HG03442 (cell line): ENCODE measurements around the gene DYNC2I2.
"Not testable (repeated sequence)": the region's sequence is repeated elsewhere in the genome, so short reads cannot be mapped to it uniquely, and the experiment has no call there.

ENCODE experiments used
- ATAC-seq: cut with Tn5 transposase; IDR thresholded peaks from one replicate; pipeline ENCODE4 v1.9.1; 2021; ENCODE audit warnings: mild to moderate bottlenecking, moderate library complexity; ENCODE audit not compliant: unreplicated experiment

Gene DYNC2I2

GRCh38 chr9:128619779-128620178, 36.9 kb downstream of the DYNC2I2 start:
- ATAC-seq, result no peak

DNA sequence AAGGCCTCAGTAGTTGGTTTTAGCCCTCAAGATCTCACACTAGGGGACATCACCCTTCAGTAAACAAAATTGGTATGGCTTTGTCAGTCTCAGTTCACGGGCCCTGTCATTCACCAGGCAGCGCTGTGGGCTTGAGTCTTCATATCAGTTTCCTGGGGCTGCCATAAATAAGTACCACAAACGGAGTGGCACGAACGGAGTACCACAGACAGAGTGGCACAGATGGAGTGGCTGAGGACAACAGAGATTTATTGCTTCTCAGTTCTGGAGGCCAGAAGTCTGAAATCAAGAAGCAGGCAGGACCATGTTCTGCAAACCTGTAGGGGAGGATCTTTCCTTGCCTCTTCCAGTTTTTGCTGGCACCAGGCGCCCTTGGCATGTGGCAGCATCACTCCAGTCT, 37.5 kb downstream of the DYNC2I2 start:
- ATAC-seq, result no peak

GRCh38 chr9:128617943-128618342, 38.7 kb downstream of the DYNC2I2 start:
- ATAC-seq, result no peak

GRCh38 chr9:128615571-128615970, 41.1 kb downstream of the DYNC2I2 start:
- ATAC-seq, result no peak

DNA sequence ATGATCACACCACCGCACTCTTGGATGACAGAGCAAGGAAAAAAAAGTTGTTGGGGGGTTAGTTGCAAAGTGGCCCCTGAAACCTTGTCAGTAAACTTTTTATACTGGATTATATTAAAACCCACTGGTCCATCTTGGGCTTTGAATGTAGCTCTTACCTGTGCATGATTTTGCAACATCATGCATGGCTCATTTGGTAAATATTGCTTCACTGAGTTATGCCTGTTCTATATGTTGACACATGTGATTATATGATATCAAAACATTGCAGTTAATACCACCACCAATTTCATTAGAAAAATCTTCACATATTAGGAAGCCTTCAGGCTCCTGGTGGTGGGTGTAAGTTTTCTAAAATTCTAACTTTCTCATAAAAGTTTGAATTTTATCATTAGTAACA, 41.9 kb downstream of the DYNC2I2 start:
- ATAC-seq, result no peak

- ATAC-seq, result no peak
These were observed 44.9 kb downstream of the DYNC2I2 start for GRCh38 chr9:128611600-128612394.

DNA sequence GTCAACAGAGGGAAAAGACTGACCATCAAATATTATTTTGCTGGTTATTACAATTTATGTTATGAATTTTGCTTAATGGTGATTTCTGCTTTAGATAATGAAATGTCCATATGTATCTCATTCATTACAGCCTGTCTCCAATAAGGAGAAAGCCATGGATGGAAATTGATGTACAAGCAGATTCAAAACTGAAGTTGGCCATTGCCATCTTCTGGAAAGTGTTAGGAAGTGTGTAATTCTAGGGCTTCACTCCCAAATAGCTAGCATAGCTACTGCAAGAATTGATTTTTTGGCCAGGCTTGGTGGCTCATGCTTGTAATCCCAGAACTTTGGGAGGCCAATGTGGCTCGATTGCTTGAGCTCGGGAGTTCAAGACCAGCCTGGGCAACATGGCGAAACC, 45.8 kb downstream of the DYNC2I2 start:
- no peak for ATAC-seq

DNA sequence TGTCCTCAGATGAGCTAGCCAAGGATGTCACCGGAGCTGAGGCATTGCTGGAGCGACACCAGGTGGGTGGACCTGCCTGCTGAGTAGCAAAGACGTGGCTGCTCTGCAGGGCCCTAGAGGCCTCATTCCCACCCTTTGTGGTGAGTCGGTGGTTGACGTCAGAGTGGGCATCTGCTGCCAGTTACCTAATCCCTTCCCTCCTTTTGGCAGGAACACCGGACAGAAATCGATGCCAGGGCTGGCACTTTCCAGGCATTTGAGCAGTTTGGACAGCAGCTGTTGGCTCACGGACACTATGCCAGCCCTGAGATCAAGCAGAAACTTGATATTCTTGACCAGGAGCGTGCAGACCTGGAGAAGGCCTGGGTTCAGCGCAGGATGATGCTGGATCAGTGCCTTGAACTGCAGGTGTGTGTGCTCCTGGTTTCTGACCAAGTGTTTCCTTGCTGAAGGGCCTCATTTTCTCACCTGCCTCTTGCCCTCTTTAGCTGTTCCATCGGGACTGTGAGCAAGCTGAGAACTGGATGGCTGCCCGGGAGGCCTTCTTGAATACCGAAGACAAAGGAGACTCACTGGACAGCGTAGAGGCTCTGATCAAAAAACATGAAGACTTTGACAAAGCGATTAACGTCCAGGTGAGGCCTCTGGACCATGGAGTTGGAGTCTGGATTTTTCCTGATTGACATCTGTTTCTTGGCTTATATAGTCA, 48.9 kb downstream of the DYNC2I2 start:
- no peak for ATAC-seq

- ATAC-seq, result no peak
These were observed 53.0 kb downstream of the DYNC2I2 start for GRCh38 chr9:128603697-128604096.

GRCh38 chr9:128600099-128600498, 56.5 kb downstream of the DYNC2I2 start:
- ATAC-seq, result no peak

DNA sequence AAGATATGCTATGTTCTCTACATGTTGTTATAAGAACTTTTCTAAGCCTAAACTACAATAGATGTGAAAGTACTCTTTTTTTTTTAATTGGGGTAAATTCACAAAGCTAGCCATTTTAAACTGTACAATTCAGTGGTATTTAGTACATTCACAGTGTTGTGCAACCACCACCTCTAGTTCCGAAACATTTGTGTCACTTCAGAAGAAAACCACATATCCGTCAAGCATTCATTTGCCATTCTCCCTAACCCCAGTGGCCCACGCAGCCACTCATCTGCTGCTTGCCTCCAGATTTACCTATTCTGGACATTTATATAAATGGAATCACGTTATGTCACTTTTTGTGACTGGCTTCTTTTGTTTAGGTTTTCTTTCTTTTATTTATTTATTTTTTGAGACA, 61.2 kb downstream of the DYNC2I2 start:
- no peak for ATAC-seq

GRCh38 chr9:128593856-128594255, 62.8 kb downstream of the DYNC2I2 start:
- ATAC-seq, result no peak

DNA sequence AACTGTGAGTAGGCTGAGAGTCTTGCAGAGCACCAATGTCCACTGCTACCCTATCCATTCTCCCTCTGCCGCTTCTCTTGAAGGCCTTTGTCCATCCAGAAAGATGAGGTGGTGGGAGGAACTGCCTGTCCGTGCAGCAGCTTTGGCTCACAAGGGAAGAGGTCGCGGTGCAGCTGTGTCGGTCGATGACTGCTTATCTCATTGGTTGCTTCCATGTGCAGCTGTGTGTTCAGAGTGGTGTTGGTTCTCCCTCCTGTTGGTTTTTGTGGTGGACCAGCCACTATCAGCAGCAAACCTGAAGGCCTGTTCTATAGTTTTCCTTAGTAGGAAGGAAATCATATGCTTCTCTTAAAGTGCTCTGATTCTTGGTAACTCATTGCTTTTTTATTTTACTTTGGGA, 63.6 kb downstream of the DYNC2I2 start:
- ATAC-seq, result no peak

DNA sequence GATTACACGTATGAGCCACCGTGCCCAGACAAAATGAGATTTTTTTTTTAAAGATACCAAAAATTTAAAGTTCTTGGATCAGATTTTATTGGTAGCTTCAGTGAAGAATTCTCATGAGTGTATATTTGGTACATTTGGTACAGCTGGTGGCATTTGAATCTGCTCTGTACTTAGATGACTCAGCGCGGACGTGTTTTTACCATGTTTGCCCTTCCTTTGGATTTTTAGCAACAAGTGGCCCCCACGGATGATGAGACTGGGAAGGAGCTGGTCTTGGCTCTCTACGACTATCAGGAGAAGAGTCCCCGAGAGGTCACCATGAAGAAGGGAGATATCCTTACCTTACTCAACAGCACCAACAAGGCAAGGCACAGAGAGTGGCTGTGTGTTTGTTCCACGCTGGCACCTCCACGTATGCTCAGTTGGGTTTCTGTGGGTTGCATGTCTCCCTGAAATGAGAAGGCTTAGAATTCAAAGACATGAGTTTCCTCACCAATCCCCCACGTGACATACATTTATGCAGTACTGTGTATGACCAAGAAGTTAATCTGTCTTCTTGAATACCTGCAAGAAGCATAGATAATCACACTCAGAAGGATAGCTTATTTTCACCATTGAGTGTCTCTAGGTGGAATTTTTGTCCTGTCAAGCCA, 67.9 kb downstream of the DYNC2I2 start:
- no peak for ATAC-seq

GRCh38 chr9:128587453-128587852, 69.2 kb downstream of the DYNC2I2 start:
- no peak for ATAC-seq

DNA sequence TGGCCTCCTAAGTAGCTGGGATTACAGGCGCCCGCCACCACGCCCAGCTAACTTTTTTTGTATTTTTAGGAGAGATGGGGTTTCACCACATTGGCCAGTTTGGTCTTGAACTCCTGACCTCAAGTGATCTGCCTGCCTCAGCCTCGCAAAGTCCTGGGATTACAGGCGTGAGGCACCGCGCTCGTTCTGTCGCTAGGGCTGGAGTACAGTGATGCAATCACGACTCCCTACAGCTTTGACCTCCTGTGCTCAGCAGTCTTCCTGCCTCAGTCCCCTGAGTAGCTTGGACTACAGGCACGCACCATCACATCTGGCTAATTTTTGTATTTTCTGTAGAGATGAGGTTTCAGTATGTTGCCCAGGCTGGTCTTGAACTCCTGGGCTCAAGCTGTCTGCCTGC, 69.7 kb downstream of the DYNC2I2 start:
- not testable (repeated sequence) for ATAC-seq

DNA sequence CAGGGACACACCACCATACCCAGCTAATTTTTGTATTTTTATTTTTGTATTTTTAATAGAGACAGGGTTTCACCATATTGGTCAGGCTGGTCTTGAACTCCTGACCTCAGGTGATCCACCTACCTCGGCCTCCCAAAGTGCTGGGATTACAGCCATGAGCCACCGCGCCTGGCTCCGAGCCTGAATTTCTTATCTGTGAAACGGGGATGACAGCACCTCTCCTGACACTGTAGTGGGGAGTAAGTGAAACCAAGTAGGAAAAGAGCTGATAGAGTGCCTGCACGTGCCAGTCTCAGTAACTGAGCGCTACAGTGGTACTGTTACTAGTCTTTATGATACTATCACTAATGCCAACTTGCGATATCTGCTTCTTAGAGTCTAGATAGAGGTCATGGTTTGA, 71.5 kb downstream of the DYNC2I2 start:
- ATAC-seq, result not testable (repeated sequence)
